ENCODE measurements around the gene MED15. TPM values are rescaled to one million over a fixed set of nuclear protein-coding genes. Genes with fewer than 3 reads are reported as not detected.

Gene MED15
- total RNA-seq, 1 donor from 2014 or later: 16.7 TPM

- Histone ChIP-seq H3K9me3 (ENCODE audit: control insufficient read depth in 3 of 3, low read length in 3 of 3) (peaks cover 0 to 4% (median 0%) of the 10 kb centered on the region in 3 donors), H3K36me3 (ENCODE audit: control insufficient read depth in 3 of 3, insufficient read depth in 3 of 3, low read length in 3 of 3) (no peaks in the 10 kb centered on the region), H3K27ac (ENCODE audit: low read depth, low read length) (no peak overlapping the region), H3K9ac (ENCODE audit: low read depth in 1 of 3, low read length in 3 of 3) (no peak overlapping the region), H3K4me1 (ENCODE audit: control insufficient read depth in 3 of 3, insufficient read depth in 3 of 3, low read length in 3 of 3) (peaks cover 0 to 8% (median 0%) of the 10 kb centered on the region in 3 donors), H3K27me3 (ENCODE audit: control insufficient read depth in 3 of 3, insufficient read depth in 3 of 3, low read length in 3 of 3) (peaks cover 16 to 41% (median 35%) of the 10 kb centered on the region in 3 donors), H3K4me3 (ENCODE audit: low read length in 3 of 3) (no peak overlapping the region)
These were observed 128.8 kb downstream of the MED15 start for GRCh38 chr22:20636075-20636812.

GRCh38 chr22:20636945-20637344 lies 129.5 kb downstream of the MED15 start:
- Histone ChIP-seq H3K4me3 (ENCODE audit: low read length in 3 of 3) (no peak overlapping the region), H3K9ac (ENCODE audit: low read depth in 1 of 3, low read length in 3 of 3) (no peak overlapping the region), H3K9me3 (ENCODE audit: control insufficient read depth in 3 of 3, low read length in 3 of 3) (peaks cover 0 to 4% (median 0%) of the 10 kb centered on the region in 3 donors), H3K27ac (ENCODE audit: low read depth, low read length) (no peak overlapping the region), H3K4me1 (ENCODE audit: control insufficient read depth in 3 of 3, insufficient read depth in 3 of 3, low read length in 3 of 3) (peaks cover 0 to 2% (median 0%) of the 10 kb centered on the region in 3 donors), H3K27me3 (ENCODE audit: control insufficient read depth in 3 of 3, insufficient read depth in 3 of 3, low read length in 3 of 3) (peaks cover 16 to 47% (median 35%) of the 10 kb centered on the region in 3 donors), H3K36me3 (ENCODE audit: control insufficient read depth in 3 of 3, insufficient read depth in 3 of 3, low read length in 3 of 3) (no peaks in the 10 kb centered on the region)

Small RNA genes within 50 kb of the gene (small RNA-seq; reads per million reads assigned to genes)
- gene IGLL4P (not detected), gene RF00019 (not detected), gene RN7SL812P (not detected), gene RNY1P9 (0.39 reads per million, percentile 50 among the genes with 10 or more reads in this experiment)

Other genes starting within 250 kb of the MED15 start
- 2.6 TPM for gene RTN4R, start 239.3 kb upstream of the MED15 start, total RNA-seq
- gene DGCR6L, start 187.6 kb upstream of the MED15 start, total RNA-seq: 38.6 TPM
- gene ZNF74, start 113.5 kb upstream of the MED15 start, total RNA-seq: 9.9 TPM
- 7.8 TPM for gene SCARF2, start 69.8 kb upstream of the MED15 start, total RNA-seq
- gene KLHL22, start 11.8 kb upstream of the MED15 start, total RNA-seq: 35.5 TPM

Data from skeletal muscle tissue (tissue), 5 donors.